ENCODE results near the gene ERBB4.
"Not testable (repeated sequence)": the region's sequence is repeated elsewhere in the genome, so short reads cannot be mapped to it uniquely, and the experiment has no call there.

The ERBB4 gene

DNA sequence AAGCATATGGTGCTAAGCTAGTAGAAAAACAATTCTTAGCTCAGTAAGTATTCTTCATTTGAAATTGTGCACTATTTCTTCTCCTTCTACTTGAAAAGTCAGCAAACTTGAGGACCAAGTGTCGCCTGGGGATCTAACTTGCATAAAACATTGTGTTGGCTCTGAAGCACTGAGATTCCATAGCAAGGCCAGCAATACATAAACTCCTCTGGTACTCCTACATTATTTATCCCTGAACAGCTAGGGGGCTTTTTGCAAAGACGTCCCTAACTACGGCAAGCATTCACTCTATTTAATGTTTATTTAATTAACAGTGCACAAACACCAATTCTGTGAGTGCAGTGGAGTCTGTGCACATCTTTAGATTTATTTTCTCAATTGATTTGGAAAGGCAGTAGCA, 392.2 kb downstream of the ERBB4 start:
- DNase-seq (ENCODE audit: low read depth): no peak

DNA sequence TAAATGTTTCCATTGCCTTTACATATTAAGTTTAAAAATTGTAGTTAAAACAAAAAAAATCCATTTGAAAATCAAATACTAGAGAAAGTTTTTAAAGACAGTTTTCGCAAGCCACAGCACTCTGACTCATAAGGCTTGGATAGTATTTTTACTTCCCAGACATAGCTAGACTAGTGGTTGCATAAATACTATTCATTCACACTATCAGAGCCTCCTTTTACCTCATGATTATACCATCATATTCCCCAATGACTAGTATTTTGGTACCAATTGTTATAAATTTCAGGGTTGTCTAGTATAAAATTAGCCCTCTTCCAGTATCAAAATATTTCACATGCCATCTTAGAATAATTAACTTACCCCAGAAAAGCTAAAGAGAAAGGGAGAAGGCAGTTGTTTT, 393.5 kb downstream of the ERBB4 start:
- no peak for DNase-seq (ENCODE audit: low read depth)

DNA sequence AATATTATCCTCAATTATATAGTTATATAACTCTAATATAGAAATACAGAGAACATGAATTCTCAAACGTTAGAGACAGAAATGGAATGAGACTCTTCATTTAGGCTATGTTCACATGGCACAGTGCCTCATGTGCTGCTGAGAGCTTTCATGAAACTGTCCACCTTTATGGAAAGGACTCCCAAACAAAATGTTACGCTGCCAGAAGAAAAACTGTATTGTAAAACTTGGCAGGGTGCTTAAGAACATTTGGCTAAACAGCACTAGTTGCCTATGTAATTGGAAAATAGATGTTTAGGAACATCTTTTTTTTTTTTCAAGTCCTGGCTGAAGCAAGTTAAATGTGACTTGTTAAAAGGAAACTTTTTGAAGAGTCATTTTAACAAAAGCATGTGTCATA, 396.0 kb downstream of the ERBB4 start:
- no peak for DNase-seq (ENCODE audit: low read depth)

DNA sequence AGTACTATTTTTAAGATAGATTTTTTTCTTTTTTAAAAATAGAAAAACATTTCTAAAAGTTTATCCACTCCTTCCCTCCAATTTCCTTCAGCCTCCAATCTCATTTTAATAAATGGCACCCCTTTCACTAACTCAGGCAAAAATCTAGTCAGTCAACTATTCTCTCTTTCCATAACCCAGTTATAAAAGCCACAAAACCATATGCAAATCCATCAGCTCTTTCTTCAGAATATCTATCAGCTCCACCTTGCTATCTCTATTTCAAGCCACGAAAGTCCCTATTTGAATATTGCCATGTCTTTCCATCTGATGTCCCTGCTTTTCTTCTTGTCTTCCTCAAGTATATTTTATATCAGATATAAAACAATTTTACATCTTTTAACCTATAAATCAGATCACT, 397.1 kb downstream of the ERBB4 start:
- DNase-seq (ENCODE audit: low read depth): no peak

DNA sequence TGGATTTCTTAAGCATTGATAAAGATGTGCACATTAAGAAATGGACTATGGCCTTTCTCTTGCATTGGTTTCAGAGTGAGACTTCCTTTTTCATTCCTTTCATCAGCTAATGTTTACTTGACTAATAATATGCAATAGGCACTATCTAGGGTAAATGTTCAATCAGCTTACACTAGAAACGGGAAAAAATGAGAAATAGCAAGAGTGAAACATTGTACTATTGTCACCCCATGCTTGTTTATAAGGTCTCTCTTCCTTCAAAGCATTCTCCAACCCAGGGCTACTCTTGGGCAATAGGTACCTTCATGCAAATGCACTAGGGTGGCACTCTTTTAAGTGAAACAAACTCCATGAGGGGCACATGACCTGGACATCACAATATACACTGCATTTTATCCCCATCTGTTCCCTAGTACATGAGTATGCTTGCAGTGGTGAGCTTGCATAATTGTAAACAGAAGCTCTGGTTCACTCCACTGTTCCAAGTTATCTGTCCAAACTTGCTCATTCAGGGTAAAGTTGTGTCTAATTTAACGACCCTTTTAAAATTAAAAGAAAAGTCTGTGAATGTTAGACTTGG, 402.3 kb downstream of the ERBB4 start:
- DNase-seq (ENCODE audit: low read depth): no peak

DNA sequence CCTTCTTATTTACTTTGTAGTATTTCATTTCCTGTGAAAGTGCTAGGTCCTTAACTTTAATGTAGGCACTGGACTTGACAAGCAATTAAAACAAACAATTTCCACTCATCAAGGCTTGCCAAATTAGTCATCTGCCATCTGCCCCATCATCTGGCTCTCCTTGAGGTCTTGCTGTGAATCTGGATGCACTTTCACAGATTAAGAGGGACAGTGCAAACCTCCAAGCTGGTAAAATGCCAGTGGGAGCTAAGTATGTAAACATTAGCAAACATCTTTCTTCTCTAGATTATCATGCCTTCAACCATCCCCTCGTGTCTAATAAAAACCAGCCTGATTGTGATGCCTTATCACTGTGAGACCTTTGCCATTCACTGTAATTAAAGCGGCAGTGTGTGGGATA, 402.9 kb downstream of the ERBB4 start:
- DNase-seq (ENCODE audit: low read depth): no peak

DNA sequence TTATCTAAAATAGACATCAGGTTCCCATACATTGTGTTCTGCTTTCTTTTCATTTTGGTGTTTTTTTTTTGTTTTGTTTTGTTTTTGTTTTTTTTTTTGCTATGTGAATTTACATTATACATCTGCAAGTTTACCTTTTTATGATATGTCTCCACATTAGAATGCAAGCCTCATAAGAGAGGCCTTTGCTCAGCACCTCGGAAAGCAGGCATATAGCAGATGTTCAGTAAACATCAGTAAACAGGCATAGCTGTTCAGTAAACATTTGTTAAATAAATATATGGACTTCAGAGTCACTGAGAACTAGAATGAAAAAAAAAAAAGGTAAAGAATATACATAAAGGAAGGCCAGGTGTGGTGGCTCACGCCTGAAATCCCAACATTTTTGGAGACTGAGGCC, 405.3 kb downstream of the ERBB4 start:
- DNase-seq (ENCODE audit: low read depth): no peak

DNA sequence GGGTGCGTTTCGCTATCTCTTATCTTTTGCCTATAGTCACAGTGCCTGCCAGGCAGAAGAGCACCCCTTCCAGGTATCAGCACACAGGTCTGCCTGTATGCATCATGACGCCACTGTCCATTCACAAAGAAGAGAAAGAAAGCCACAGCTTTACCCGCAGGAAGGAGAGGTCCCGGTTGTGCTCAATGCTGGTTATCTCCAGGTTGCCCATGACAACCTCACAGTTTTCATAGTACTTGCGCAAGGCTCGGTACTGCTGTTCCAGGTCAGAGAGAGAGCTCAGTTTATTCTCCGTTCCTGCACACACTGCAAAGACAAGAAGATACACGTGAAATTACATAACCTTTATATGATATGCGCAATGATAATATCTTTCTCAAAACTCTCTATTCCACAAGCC, 414.0 kb downstream of the ERBB4 start:
- DNase-seq (ENCODE audit: low read depth): no peak

DNA sequence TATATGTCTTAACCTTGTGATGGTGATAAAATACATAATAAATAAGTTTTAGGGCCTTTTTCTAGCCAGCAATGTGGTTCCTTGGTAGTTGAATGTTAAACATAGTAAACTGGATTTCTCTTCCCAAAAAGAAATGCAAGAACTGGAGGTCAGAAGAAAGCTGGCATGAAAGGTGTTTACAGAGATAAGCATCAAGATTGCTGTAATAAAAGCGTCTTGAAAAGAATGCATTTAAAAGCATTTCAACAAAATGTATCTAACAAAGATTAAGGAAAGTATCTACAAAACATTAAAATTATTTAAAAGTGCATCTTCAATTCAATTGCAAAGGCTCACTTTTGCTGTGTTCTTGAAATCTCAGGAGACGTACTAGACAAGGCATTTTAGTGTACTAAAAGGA, 419.0 kb downstream of the ERBB4 start:
- no peak for DNase-seq (ENCODE audit: low read depth)

DNA sequence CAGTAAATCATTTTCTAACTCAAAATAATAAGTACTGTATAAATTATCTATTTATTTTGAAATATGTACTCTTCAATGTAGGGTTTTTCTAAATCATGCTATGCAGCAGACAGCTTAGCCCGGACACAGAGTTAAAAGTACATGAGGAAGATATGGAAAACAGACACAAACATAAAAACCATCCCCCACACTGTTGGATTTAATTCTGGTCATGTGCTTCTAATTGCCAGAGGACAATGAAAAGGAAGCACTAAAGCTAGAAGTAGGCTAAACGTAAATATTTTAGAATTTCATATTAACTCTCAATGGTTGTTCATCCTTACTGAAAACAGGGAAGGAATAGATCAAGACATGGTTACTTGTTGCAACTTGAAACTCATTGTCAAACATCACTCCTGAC, 420.7 kb downstream of the ERBB4 start:
- DNase-seq (ENCODE audit: low read depth): no peak

DNA sequence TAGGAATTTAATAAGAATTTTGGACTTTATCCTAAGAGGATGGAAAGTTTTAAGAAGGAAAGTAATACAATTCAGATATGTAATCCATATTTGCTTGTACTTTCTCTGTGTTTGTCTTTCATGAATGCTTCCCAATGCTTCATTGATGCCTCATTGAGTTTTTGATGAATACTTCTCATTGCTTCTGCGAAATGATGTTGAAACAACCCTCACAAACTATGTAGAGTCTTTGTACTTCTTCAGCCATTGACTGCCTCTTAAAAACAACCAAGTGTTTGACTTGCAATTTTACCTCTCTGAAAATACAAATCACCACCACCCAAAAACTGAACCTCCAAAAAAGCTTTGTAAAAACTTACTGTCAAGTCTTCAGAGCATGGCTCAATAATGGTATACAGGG, 424.1 kb downstream of the ERBB4 start:
- DNase-seq (ENCODE audit: low read depth): no peak

DNA sequence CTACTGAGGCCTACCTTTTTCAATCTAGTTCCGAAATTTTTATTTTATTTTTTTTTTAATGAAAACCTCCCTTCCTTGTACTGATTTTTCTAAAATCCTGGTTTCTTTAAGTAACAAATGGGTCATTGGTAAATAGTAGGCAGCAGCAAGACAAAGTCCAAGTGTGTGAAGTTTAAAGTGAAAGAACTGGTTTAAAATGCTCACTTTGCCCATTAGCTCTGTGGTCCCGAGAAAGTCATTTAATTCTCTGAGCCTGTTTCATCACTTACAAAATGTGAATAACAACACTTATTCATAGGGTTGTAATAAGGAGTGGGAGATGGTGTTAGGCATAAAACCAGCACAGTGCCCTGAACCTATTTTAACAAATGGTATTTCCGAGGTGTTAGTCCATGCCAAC, 426.2 kb downstream of the ERBB4 start:
- no peak for DNase-seq (ENCODE audit: low read depth)

DNA sequence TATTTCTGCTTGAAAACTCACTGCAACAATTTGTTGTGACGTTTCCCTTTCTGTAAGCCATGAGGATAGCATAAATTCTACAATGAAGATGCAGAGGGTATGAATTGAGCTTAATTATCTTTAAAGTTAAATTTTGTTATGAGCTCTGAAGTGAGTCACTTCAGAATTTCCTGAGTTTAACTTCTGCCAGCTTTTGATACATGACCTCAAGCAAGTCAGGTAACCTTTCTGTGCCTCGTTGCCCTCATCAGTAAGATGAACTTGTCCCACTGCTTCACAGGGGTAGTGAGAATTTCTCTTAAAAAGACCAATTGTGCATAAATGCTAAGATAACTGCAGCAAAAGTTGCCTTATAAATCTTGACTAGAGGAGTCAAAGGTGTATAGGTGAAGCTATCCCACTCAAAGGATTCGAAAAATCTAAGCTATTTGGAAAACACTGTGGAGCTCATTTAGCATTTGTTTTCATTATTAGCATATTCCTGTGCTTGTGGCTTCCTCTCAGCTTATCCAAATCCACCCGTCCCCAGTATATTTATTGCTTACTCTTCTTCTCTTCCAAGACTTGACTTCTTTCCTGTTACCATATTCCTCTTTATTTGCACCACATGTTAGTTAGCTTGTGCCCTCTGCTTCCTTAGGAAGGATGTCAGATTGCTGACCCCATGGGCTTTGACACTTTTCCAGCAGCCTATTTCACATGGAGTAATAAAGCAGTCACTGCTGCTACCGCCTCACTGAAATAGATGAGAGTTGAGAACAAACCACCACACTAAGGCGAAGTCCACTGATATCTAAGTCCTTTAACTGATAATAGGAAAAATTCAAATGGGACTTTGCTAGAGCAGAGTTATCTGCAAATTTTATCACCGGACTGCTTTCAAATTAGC, 428.6 kb downstream of the ERBB4 start:
- DNase-seq (ENCODE audit: low read depth): no peak

DNA sequence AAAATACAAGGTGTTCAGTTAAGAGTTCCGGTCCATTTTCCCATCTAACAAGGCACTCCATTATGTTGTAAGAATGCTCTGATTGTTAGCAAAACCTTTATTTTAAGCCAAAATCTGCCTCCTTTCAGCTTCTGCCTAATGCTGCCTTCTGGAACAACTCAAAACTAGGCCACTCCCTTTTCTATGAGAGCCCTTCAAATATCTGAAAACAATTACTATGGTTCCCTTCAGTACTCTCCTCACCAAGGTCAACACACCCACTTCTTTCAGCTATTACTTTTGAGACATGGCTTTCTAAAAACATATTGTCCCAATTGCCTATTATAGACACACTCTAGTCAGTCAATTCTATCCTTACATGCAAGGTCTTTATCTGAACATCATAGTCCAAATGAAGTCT, 429.4 kb downstream of the ERBB4 start:
- DNase-seq (ENCODE audit: low read depth): no peak

DNA sequence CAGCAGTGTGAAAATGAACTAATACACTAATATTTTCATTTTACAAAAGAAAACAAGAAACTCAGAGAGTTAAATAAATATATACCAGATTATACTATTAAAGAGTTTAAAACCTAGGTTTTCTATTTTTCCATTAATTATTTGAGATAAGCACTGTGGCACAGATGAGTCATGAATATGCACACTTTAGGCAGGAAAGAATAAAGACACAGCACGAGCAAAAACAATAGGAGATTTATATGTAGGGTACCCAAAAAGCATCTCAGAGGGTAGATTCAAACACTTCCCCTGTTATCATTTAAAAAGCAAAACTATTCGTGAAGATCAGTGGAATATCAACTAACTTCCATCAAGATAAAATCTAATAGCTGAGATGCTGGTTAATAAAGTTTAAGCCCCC, 430.6 kb downstream of the ERBB4 start:
- no peak for DNase-seq (ENCODE audit: low read depth)

DNA sequence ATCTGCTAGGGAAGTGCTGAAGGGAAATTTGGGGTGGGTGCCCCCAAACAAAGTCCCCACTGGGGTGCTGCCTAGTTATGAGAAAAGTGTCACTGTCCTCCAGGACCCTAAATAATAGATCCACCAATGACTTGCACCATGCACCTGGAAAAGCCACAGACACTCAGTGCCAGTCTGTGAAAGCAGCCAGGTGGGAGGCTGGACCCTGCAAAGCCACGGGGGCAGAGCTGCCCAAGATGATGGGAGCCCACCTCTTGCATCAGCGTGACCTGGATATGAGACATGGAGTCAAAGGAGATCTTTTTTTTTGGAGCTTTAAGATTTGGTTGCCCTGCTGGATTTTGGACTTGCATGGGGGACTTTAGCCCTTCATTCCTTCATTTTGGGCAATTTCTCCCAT, 431.6 kb downstream of the ERBB4 start:
- DNase-seq (ENCODE audit: low read depth): no peak

DNA sequence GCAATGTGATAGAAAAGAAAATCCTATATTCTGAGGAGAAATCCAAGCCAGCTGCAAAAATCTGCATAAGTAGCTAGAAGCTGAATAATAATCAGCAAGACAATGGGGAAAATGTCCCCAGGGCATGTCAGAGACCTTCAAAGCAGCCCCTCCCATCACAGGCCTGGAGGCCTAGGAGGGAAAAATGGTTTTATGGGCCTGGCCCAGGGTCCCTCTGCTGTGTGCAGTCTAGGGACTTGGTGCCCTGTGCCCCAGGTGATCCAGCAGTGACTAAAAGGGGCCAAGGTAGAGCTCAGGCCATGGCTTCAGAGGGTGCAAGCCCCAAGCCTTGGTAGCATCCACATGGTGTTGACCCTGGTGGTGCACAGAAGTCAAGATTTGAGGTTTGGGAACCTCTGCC, 432.1 kb downstream of the ERBB4 start:
- not testable (repeated sequence) for DNase-seq (ENCODE audit: low read depth)

DNA sequence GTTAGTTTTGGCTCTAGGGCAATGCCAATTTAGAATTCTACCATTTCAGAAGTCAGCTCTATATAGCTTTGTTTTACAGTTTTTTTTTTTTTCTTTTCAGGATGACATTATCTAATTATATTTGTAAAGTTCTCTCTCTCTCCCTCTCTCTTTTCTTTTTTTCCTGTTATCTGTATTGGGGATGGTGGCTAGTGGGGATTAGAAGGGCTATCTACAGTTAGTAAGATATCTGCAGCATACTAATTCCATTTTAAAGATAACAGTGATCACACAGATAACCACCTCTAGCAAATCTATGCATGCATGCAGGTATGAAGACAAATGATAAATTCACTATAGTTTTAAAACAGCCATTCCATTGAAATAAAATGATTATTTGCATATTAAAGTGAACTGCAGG, 438.9 kb downstream of the ERBB4 start:
- no peak for DNase-seq (ENCODE audit: low read depth)

DNA sequence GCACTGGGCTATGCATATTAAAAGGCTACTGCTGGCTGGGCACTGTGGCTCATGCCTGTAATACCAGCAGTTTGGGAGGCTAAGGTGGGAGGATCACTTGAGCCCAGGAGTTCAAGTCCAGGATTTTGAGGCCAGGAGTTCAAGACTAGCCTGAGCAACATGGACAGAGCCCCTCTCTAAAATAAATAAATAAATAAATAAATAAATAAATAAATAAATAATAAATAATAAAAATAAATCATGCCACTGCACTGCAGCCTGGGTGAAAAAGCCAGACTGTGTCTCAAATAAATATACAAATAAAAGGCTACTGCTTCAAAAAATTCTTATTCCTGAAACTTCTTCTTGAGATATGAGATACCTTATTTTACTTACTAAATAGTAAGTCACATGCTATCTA, 439.6 kb downstream of the ERBB4 start:
- no peak for DNase-seq (ENCODE audit: low read depth)

DNA sequence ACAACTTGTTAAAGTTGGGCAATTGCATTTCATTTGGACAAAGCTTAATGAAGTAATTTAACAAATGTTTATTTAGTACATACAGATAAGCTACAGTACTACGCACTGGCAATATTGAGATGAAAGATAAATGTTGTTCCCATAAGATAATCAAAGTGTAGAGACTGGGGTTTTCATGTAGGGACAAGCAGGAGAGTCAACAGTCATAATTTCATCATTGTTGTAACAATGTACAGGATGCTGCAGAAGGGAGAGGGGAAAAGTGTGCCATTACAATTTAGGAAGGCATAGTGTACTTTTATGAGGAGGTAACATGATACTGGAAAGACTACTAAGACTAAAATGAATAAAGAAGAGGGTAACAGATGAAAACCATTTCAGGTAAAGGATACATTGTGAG, 441.6 kb downstream of the ERBB4 start:
- DNase-seq (ENCODE audit: low read depth): no peak

DNA sequence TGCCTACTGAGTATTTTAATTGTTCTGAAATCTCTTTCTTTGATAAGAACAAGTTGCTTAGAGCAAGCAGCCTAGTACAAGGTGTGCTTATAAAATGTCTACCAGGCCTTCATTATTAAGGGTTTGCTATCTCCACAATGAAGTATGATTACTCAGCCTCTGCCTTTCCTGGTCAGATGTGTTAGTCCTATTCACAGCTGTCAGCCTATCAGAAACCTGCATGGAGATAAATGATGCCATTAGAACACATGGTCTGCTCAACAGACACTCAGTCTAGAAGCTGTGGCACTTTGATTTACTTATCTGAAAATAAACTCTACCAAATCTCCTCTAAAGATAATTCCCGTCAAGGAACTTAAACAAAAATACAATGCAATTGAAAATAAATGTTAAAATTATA, 448.7 kb downstream of the ERBB4 start:
- no peak for DNase-seq (ENCODE audit: low read depth)

DNA sequence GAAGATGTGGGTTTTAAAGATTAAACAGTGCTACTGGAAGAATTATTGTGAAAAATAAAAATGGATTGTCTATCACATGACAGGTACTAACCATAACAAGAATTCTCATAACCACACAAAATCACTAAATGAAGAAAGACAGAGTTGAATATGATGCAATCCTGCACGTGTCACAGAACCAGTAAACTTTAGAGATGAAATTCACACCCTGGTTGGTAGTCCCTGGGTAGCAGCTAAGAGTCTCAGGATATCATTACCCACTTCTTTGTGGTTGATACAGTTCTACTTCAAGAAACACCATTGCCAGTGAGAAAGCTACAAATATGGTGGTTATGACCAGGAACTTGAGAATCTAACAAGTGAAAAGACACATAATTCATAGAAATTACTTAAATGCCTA, 450.2 kb downstream of the ERBB4 start:
- DNase-seq (ENCODE audit: low read depth): no peak

DNA sequence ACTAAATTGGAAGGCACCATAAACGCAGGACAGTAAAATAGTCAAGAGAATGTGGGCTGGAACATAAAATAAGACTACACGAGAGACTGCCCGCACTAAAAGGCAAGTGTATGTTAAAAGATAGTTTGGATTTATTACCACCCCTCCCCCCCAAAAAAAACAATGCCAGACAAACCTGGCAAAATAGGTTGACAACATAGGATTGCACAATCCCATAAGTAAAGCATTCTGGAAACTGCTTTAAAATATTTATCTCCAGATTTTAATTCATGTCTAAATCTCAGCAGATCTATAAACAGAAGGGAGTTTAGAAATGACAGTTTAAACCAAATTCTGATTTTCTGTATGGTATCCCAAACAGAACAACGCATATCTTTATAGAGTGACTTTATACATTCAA, 455.1 kb downstream of the ERBB4 start:
- no peak for DNase-seq (ENCODE audit: low read depth)

DNA sequence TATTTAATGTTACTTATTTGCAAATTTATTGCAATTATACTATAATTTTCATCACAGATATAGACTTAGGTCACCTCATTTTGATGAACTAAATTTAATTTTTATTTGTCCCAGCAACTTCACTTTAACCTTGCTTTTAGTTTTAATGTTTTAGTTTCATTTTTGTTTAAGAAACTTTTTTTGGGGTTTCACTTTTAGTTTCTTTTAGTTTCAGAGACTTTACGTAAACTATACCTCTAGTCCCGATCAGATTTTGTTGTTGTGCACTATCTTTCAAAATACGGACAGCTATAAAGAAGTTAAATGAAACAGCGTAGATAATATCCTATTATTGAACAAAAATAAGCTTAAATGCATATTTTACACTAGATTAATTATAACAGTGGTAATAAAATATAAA, 460.5 kb downstream of the ERBB4 start:
- no peak for DNase-seq (ENCODE audit: low read depth)
